PC-9 (cell line): ENCODE measurements around the gene ANKS1B. TPM values are rescaled to one million over a fixed set of nuclear protein-coding genes. Genes with fewer than 3 reads are reported as not detected.

ENCODE experiments used
- BruUV-seq: library from RNA; stranded (reverse); fragments of 400-500 nt; replicated peaks from 2 replicates; lab custom pipeline; 2021; lab: Mats Ljungman, UMichigan
- CTCF ChIA-PET: fragments of 300-600 bp; sonication (Branson Sonifier 250); formaldehyde crosslinking; loops from one replicate; lab custom pipeline; 2022; ENCODE audit warnings: antibody characterized with exemption; lab: Charles Lee
- POLR2A ChIA-PET: fragments of 300-600 bp; sonication (Branson Sonifier 250); formaldehyde crosslinking; loops from one replicate; lab custom pipeline; 2022; ENCODE audit warnings: antibody characterized with exemption; ENCODE audit not compliant: unreplicated experiment; lab: Charles Lee
- DNase-seq, 2 experiments: peaks; one replicate each; pipeline versions ENCODE4 v3.0.0 to v3.0.0-alpha.2; 2015 to 2022; ENCODE audit warnings: mixed read lengths in 1 of 2
- H2AFZ ChIP-seq: fragments of 200-600 bp; sonication (generic); 2 replicates; pipeline ENCODE4 v1.8.1; 2017; ENCODE audit warnings: antibody characterized with exemption
- H3F3A ChIP-seq: fragments of 200-600 bp; sonication (generic); 2 replicates; pipeline ENCODE4 v1.8.1; 2017; ENCODE audit warnings: antibody characterized with exemption, mild to moderate bottlenecking, low read depth; ENCODE audit not compliant: insufficient read depth
- H3K27ac ChIP-seq: fragments of 200-600 bp; sonication (generic); 2 replicates; pipeline ENCODE4 v1.6.1; 2016; ENCODE audit warnings: mixed run types
- H3K27me3 ChIP-seq: fragments of 200-600 bp; sonication (generic); 2 replicates; pipeline ENCODE4 v1.6.1; 2016; ENCODE audit warnings: low read depth, mixed run types; ENCODE audit not compliant: insufficient read depth
- H3K36me3 ChIP-seq: fragments of 200-600 bp; sonication (generic); 2 replicates; pipeline ENCODE4 v1.6.1; 2016; ENCODE audit warnings: low read depth, mixed run types
- H3K4me1 ChIP-seq: fragments of 200-600 bp; sonication (generic); replicated peaks from 2 replicates; pipeline ENCODE4 v1.6.1; 2016; ENCODE audit warnings: mixed run types; ENCODE audit not compliant: insufficient read depth
- H3K4me2 ChIP-seq: fragments of 200-600 bp; sonication (generic); 2 replicates; pipeline ENCODE4 v1.6.1; 2017; ENCODE audit warnings: mixed run types
- H3K4me3 ChIP-seq: fragments of 200-600 bp; sonication (generic); 2 replicates; pipeline ENCODE4 v1.6.1; 2016; ENCODE audit warnings: mixed run types
- H3K79me2 ChIP-seq: fragments of 200-600 bp; sonication (generic); 2 replicates; pipeline ENCODE4 v1.6.1; 2017; ENCODE audit warnings: low read depth, mixed run types
- H3K9me2 ChIP-seq: fragments of 200-600 bp; sonication (generic); 2 replicates; pipeline ENCODE4 v1.8.1; 2017; ENCODE audit warnings: mild to moderate bottlenecking; ENCODE audit not compliant: insufficient read depth
- H3K9me3 ChIP-seq: fragments of 200-600 bp; sonication (generic); 2 replicates; pipeline ENCODE4 v1.8.1; 2016; ENCODE audit warnings: low read depth; ENCODE audit not compliant: insufficient read depth
- H4K20me1 ChIP-seq: fragments of 200-600 bp; sonication (generic); 2 replicates; pipeline ENCODE4 v1.8.1; 2017; ENCODE audit not compliant: insufficient read depth
- EZH2 ChIP-seq: fragments of 200-600 bp; sonication (generic); IDR thresholded peaks from 2 replicates; pipeline ENCODE4 v1.8.0; 2017; ENCODE audit warnings: antibody characterized with exemption, low read depth
- intact Hi-C: fragments of 100-400 bp; cut with micrococcal nuclease; formaldehyde crosslinking; loops from one replicate; pipeline ENCODE4 v1.10.0; 2022; ENCODE audit not compliant: unreplicated experiment
- total RNA-seq: library from RNA; stranded (reverse); gene quantifications from 2 replicates; pipeline ENCODE4 v1.2.3, GENCODE V29; 2021
- TF ChIP-seq, protein P1 (sequence below): fragments of 200-600 bp; sonication (generic); conservative IDR thresholded peaks from 2 replicates; pipeline ENCODE4 v1.6.1; 2017; ENCODE audit warnings: mixed run types, antibody characterized with exemption, mild to moderate bottlenecking, moderate library complexity

ANKS1B gene
- total RNA-seq, 1 experiment from 2014 or later = not detected

DNA sequence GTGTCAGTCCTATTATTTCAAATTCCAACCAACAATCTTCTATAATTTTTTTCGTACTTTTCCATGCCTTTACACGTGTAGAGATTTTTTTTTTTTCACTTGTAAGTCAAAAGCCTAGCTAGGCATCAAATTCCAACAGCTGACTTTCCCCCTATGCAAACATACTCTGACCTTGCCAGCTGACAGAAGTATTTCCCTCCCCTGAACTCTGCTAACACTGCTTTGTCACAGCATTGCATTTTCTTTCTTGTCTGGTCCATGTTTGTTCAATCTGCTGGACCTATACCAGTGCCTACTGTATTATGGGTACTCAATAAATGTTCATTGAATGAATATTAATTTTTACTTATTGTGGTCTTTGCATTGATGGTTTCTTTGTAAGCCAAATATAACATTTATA, 772.5 kb downstream of the ANKS1B start:
- Histone ChIP-seq H3K9me2 (no peaks in the 10 kb centered on the region; the same call in 1 of the 2 replicates), H3K9me3 (no peaks in the 10 kb centered on the region), H4K20me1 (no peaks in the 10 kb centered on the region), H2AFZ (no peak overlapping the region), H3K36me3 (no peaks in the 10 kb centered on the region), H3K4me3 (no peak overlapping the region), H3F3A (no peaks in the 10 kb centered on the region), H3K27ac (no peak overlapping the region), H3K27me3 (no peaks in the 10 kb centered on the region), H3K4me2 (no peak overlapping the region), H3K4me1 (no peaks in the 10 kb centered on the region), H3K79me2 (no peaks in the 10 kb centered on the region)
- DNase-seq = no peak
- ChIA-PET POLR2A (no interaction called here), CTCF (no interaction called here)
- BruUV-seq = no TSS peak
- intact Hi-C loops = no loop called here
- no peak for TF ChIP-seq EZH2
- TF ChIP-seq, protein P1, sequence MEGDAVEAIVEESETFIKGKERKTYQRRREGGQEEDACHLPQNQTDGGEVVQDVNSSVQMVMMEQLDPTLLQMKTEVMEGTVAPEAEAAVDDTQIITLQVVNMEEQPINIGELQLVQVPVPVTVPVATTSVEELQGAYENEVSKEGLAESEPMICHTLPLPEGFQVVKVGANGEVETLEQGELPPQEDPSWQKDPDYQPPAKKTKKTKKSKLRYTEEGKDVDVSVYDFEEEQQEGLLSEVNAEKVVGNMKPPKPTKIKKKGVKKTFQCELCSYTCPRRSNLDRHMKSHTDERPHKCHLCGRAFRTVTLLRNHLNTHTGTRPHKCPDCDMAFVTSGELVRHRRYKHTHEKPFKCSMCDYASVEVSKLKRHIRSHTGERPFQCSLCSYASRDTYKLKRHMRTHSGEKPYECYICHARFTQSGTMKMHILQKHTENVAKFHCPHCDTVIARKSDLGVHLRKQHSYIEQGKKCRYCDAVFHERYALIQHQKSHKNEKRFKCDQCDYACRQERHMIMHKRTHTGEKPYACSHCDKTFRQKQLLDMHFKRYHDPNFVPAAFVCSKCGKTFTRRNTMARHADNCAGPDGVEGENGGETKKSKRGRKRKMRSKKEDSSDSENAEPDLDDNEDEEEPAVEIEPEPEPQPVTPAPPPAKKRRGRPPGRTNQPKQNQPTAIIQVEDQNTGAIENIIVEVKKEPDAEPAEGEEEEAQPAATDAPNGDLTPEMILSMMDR = no peak

DNA sequence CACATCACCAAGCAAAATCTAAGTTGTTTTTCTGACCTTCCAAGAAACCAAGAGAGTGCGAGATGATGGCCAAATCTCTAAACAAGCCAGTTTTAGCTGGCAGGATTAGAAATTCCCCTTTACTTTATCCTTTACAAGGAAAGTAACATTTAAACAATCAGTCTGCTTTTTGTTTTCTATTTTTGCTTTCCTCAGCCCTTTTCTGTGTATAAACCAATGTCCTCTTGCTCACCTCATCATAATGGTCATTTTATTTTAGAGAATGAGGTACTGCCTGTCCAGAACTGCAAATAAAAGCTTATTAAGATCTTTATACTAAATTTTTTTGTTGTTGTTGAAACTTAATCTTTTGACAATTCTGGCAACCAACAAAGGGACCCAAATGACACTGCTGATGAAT, 779.6 kb downstream of the ANKS1B start:
- Histone ChIP-seq H3K4me2 (no peak overlapping the region), H4K20me1 (no peaks in the 10 kb centered on the region), H2AFZ (no peak overlapping the region), H3K79me2 (no peaks in the 10 kb centered on the region), H3K4me1 (no peaks in the 10 kb centered on the region), H3F3A (no peaks in the 10 kb centered on the region), H3K4me3 (no peak overlapping the region), H3K27me3 (no peaks in the 10 kb centered on the region), H3K9me2 (no peaks in the 10 kb centered on the region; the same call in 1 of the 2 replicates), H3K9me3 (no peaks in the 10 kb centered on the region), H3K27ac (no peak overlapping the region), H3K36me3 (no peaks in the 10 kb centered on the region)
- no TSS peak for BruUV-seq
- intact Hi-C loops = no loop called here
- POLR2A ChIA-PET = no interaction called here
- TF ChIP-seq, protein P1 = no peak
- no peak for TF ChIP-seq EZH2
- DNase-seq = no peak
- CTCF ChIA-PET = no interaction called here

DNA sequence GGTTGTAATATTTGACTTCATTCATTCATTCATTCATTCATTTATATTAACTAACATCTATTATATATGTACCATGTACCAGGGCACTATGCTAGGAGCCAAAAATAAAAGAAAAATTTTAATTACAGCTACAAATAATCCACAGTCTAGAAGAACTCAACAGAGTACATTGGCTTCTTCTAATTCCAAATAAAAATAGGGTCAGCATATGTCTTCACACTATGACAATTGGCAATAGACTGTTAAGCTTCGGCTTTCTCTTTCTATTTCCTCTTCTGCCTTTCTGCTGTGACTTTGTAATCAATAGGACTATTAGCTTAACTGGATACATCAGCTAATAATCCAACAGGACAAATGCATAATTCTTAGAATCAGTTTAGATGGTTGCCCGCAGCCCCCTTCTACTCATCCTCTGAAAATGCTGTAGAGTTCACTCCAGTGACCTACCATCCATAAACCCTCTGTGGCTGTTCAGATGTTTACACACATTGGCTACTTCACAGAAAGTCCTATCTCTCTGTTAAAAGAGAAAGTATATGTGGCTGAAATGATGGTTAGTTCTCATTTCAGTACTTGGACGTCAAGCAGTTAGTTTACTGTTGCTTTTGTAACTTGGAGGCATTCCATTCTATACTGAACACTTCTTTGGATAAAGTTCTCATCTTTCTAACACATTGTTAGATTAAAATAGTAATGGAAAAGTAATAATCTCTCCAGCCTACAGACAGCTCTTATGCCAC, 782.7 kb downstream of the ANKS1B start:
- Histone ChIP-seq H4K20me1 (no peaks in the 10 kb centered on the region), H2AFZ (no peak overlapping the region), H3K4me1 (no peaks in the 10 kb centered on the region), H3K27ac (no peak overlapping the region), H3K9me2 (no peaks in the 10 kb centered on the region), H3K27me3 (no peaks in the 10 kb centered on the region), H3K4me2 (no peak overlapping the region), H3K9me3 (no peaks in the 10 kb centered on the region), H3F3A (no peaks in the 10 kb centered on the region), H3K36me3 (no peaks in the 10 kb centered on the region), H3K79me2 (no peaks in the 10 kb centered on the region), H3K4me3 (no peak overlapping the region)
- no peak for DNase-seq
- TF ChIP-seq EZH2 = no peak
- TF ChIP-seq, protein P1 = no peak
- intact Hi-C loops = no loop called here
- ChIA-PET POLR2A (no interaction called here), CTCF (no interaction called here)
- BruUV-seq = no TSS peak
